Ascending aorta (tissue), 2 donors: ENCODE data around the gene FSD1L. TPM values are rescaled to one million over a fixed set of nuclear protein-coding genes. Genes with fewer than 3 reads are reported as not detected.

Source experiments
- DNase-seq, 2 donors: peaks; one replicate each; pipeline ENCODE4 v3.0.0-alpha.2; 2019; ENCODE audit warnings: low spot score in 2 of 2
- H3K27ac ChIP-seq, 2 donors: fragments of 200-600 bp; sonication (generic); one replicate each; pipeline ENCODE4 v1.5.1; 2016 to 2017; ENCODE audit warnings: mild to moderate bottlenecking in 1 of 2
- H3K27me3 ChIP-seq: fragments of 200-600 bp; sonication (generic); one replicate; pipeline ENCODE4 v1.5.1; 2017
- H3K36me3 ChIP-seq, 2 donors: fragments of 200-600 bp; sonication (generic); one replicate each; pipeline ENCODE4 v1.5.1; 2016
- H3K4me1 ChIP-seq, 2 donors: fragments of 200-600 bp; sonication (generic); one replicate each; pipeline ENCODE4 v1.5.1; 2016 to 2017; ENCODE audit warnings: mild to moderate bottlenecking in 1 of 2
- H3K4me3 ChIP-seq, 2 donors: fragments of 200-600 bp; sonication (generic); one replicate each; pipeline ENCODE4 v1.5.1; 2016 to 2017; ENCODE audit warnings: mild to moderate bottlenecking in 1 of 2
- H3K9me3 ChIP-seq, 2 donors: fragments of 200-600 bp; sonication (generic); one replicate each; pipeline ENCODE4 v1.5.1; 2016
- intact Hi-C: fragments of 100-400 bp; cut with DNase I; formaldehyde crosslinking; loops from one replicate; pipeline ENCODE4 v1.15.1; 2023
- total RNA-seq: library from RNA; depleted of rRNA; stranded (reverse); fragments of >200 nt; gene quantifications from one replicate; pipeline ENCODE4 v1.1.0, GENCODE V29; 2016
- TF ChIP-seq, protein P1 (sequence below), 3 experiments: fragments of 200-600 bp in 2 of 3; fragments of 450-650 bp in 1 of 3; sonication (generic) in 2 of 3; IDR thresholded peaks; one replicate each; pipeline ENCODE4 v1.5.1; 2016 to 2019; ENCODE audit warnings: antibody characterized with exemption in 3 of 3, mild to moderate bottlenecking in 1 of 3, moderate library complexity in 1 of 3

FSD1L gene
- total RNA-seq, 1 donor from 2014 or later = 0.43 TPM

DNA sequence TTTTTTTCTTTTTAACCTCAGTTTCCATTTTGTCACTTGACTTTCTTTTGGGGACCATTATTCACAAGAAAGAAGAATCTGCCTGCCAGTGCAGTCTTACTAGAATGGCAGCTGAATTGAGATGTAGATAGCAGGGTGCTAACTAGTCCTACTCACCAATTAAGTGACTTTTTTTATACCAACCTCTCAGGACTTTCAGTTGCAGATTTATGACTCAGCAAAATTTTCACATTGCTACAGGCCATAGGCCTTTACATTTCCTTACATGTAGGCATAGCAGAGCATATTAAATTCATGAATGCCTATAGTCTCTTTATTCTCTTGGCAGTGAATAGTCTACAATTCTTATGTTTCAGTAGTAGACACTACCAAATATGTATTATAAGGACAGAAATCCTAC lies 56.0 kb downstream of the FSD1L start:
- no peaks in the 10 kb centered on the region for H3K9me3 ChIP-seq
- TF ChIP-seq, protein P1, sequence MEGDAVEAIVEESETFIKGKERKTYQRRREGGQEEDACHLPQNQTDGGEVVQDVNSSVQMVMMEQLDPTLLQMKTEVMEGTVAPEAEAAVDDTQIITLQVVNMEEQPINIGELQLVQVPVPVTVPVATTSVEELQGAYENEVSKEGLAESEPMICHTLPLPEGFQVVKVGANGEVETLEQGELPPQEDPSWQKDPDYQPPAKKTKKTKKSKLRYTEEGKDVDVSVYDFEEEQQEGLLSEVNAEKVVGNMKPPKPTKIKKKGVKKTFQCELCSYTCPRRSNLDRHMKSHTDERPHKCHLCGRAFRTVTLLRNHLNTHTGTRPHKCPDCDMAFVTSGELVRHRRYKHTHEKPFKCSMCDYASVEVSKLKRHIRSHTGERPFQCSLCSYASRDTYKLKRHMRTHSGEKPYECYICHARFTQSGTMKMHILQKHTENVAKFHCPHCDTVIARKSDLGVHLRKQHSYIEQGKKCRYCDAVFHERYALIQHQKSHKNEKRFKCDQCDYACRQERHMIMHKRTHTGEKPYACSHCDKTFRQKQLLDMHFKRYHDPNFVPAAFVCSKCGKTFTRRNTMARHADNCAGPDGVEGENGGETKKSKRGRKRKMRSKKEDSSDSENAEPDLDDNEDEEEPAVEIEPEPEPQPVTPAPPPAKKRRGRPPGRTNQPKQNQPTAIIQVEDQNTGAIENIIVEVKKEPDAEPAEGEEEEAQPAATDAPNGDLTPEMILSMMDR (IDR thresholded peaks at IDR 0.05) = no peak
- intact Hi-C loops = no loop called here
- no peak overlapping the region for H3K4me3 ChIP-seq
- no peak for DNase-seq
- H3K4me1 ChIP-seq = no peaks in the 10 kb centered on the region
- H3K27ac ChIP-seq = no peak overlapping the region
- no peaks in the 10 kb centered on the region for H3K27me3 ChIP-seq
- peaks cover 0 to 6% of the 10 kb centered on the region in 2 donors for H3K36me3 ChIP-seq

DNA sequence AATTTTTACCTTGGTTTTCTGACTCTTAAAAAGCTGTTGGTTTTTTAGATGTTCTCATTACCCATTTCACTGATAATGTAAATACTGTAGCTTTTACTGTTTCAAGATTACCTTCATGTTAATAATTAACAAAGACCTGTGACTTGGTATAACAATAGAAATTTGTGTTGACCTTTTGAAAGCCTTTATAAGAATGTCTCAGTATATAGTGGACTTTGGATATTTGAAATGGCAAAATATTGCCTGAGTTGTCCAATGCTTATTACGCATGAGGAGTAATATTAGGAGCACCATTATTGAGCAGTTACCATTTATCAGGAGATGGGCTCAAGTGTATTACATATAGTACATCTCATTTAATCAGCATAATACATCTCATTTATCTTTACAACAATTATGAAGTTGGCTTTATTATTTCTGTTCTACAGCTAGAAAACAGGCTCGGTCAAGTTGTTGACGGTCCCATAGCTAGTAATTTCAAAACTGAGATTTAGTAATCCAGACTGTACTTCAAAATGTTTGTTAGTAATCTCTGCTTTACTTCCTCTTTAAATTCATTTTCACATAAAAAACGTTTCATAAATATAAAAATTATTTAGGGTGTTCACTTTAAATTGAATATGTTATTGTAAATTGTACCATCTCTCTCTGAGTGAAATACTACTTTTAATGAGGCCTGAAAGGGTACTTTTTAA lies 59.4 kb downstream of the FSD1L start:
- DNase-seq = no peak
- intact Hi-C loops = no loop called here
- Histone ChIP-seq H3K4me1 (no peaks in the 10 kb centered on the region), H3K36me3 (peaks cover 0 to 13% of the 10 kb centered on the region in 2 donors), H3K4me3 (no peak overlapping the region), H3K27me3 (no peaks in the 10 kb centered on the region), H3K27ac (no peak overlapping the region), H3K9me3 (no peaks in the 10 kb centered on the region)
- TF ChIP-seq, protein P1 (IDR thresholded peaks at IDR 0.05) = no peak

DNA sequence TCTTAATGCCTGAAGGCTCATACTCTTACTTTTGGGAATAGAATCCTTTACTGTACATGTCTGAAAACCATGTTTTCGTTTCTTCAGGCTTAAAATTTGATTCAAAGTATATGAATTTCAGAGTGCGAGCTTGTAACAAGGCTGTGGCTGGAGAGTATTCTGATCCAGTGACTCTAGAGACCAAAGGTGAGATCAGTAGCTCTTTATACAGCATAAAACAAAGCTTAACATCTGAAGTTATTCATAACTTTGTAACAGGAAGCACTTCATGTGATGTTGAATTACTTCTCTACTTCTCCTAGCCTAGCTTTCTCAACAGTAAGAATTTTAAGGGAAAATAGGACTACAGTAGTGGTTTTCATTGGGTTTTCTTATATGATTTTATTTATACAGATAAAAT lies 60.7 kb downstream of the FSD1L start:
- Histone ChIP-seq H3K4me3 (no peak overlapping the region), H3K9me3 (no peaks in the 10 kb centered on the region), H3K27me3 (no peaks in the 10 kb centered on the region), H3K36me3 (peaks cover 0 to 13% of the 10 kb centered on the region in 2 donors), H3K4me1 (no peaks in the 10 kb centered on the region), H3K27ac (no peak overlapping the region)
- DNase-seq = no peak
- intact Hi-C loops = no loop called here
- TF ChIP-seq, protein P1 (IDR thresholded peaks at IDR 0.05) = no peak

DNA sequence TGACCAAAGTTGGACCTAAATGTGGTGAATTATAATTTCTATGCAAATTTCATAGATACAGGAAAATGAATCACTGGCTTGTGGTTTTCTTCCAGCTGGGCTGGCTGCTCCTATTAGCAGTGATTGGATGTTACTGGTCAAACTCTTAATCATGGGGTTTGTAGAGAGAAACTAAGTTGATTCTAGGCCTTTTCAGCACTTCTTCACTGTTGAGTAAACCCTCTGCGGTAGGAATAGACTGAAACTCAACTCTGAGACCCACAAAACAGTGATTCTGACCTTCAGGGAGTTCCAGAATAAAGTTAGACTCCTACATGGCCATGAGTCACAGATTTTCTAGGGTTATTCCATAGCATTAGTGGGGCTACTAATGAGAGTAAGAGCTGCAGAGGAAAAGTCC lies 62.2 kb downstream of the FSD1L start:
- TF ChIP-seq, protein P1 (IDR thresholded peaks at IDR 0.05) = no peak
- Histone ChIP-seq H3K27ac (no peak overlapping the region), H3K36me3 (peaks cover 0 to 16% of the 10 kb centered on the region in 2 donors), H3K4me3 (no peak overlapping the region), H3K27me3 (no peaks in the 10 kb centered on the region), H3K4me1 (no peaks in the 10 kb centered on the region), H3K9me3 (no peaks in the 10 kb centered on the region)
- DNase-seq = no peak
- intact Hi-C loops = no loop called here

DNA sequence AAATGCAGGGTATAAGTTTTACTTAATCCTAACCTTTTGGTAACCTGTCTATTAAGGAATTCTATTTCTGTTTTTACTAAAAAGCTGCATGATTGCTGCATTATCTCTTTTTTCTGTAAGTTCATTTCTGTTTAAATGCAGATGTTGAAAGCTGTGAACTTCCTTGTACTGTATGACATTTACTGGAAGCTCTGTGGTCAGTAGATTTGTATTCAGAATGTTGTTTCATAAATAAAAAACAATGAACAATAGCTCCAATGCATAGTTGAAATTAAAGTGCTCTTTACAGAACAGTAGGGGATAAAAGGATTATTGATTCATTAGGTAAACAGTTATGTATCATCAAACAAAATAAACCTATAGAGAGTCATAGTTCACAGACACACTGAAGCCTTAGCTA lies 63.6 kb downstream of the FSD1L start:
- H3K36me3 ChIP-seq = peaks cover 0 to 22% of the 10 kb centered on the region in 2 donors
- no peak overlapping the region for H3K4me3 ChIP-seq
- intact Hi-C loops = no loop called here
- no peaks in the 10 kb centered on the region for H3K9me3 ChIP-seq
- H3K27ac ChIP-seq = no peak overlapping the region
- TF ChIP-seq, protein P1 (IDR thresholded peaks at IDR 0.05) = no peak
- H3K4me1 ChIP-seq = no peaks in the 10 kb centered on the region
- DNase-seq = no peak
- no peaks in the 10 kb centered on the region for H3K27me3 ChIP-seq
